SK-N-SH (cell line): ENCODE results near the gene MYH3. TPM values are rescaled to one million over a fixed set of nuclear protein-coding genes. Genes with fewer than 3 reads are reported as not detected.

Source experiments
- CTCF ChIA-PET: fragments of 300-600, 350-600 bp; formaldehyde crosslinking; extraction: SDS; loops from one replicate; lab custom pipeline; 2021; lab: Yijun Ruan, JAX
- POLR2A ChIA-PET: fragments of 350-600 bp; sonication (Branson Sonifier 250); formaldehyde crosslinking; extraction: SDS; loops from one replicate; lab custom pipeline; 2020; ENCODE audit warnings: antibody characterized with exemption, inconsistent platforms; lab: Yijun Ruan, JAX
- DNase-seq: peaks from one replicate; pipeline ENCODE4 v3.0.0; 2012
- H2AFZ ChIP-seq: fragments of 200-600 bp; sonication (generic); 2 replicates; pipeline ENCODE4 v1.8.1; 2016; ENCODE audit warnings: antibody characterized with exemption, mild to moderate bottlenecking, low read depth
- H3F3A ChIP-seq: fragments of 200-600 bp; sonication (generic); replicated peaks from 2 replicates; pipeline ENCODE3; 2016; ENCODE audit warnings: antibody characterized with exemption, mild to moderate bottlenecking; ENCODE audit not compliant: insufficient read depth
- H3K27ac ChIP-seq, 2 experiments: fragments of 200-500 bp in 1 of 2; fragments of 200-600 bp in 1 of 2; sonication (Bioruptor generic) in 1 of 2; sonication (generic), shearing (Covaris generic) in 1 of 2; 2 replicates each; pipeline versions ENCODE4 v1.5.1 to v1.6.1; 2014 to 2016; ENCODE audit warnings: low read depth in 2 of 2, inconsistent platforms in 1 of 2, low read length in 1 of 2, mild to moderate bottlenecking in 1 of 2, mixed read lengths in 1 of 2
- H3K27me3 ChIP-seq: fragments of 200-600 bp; sonication (generic), shearing (Covaris generic); 2 replicates; pipeline ENCODE4 v1.6.1; 2016; ENCODE audit warnings: mixed run types; ENCODE audit not compliant: insufficient read depth
- H3K36me3 ChIP-seq, 2 experiments: fragments of 200-500 bp in 1 of 2; fragments of 200-600 bp in 1 of 2; sonication (Bioruptor generic) in 1 of 2; sonication (generic) in 1 of 2; replicated peaks in 1 of 2; 2 replicates each; pipeline versions ENCODE3 to v1.5.1; 2014 to 2016; ENCODE audit warnings: low read length in 1 of 2, mild to moderate bottlenecking in 1 of 2; ENCODE audit not compliant: insufficient read depth in 2 of 2, control insufficient read depth in 1 of 2
- H3K4me1 ChIP-seq, 2 experiments: fragments of 200-500 bp in 1 of 2; fragments of 200-600 bp in 1 of 2; sonication (Bioruptor generic) in 1 of 2; sonication (generic), shearing (Covaris generic) in 1 of 2; 2 replicates each; pipeline versions ENCODE4 v1.5.1 to v1.6.1; 2014 to 2016; ENCODE audit warnings: low read depth in 1 of 2, low read length in 1 of 2, mixed run types in 1 of 2; ENCODE audit not compliant: insufficient read depth in 2 of 2, control insufficient read depth in 1 of 2
- H3K4me2 ChIP-seq: fragments of 200-600 bp; sonication (generic), shearing (Covaris generic); 2 replicates; pipeline ENCODE4 v1.6.1; 2017; ENCODE audit warnings: mixed run types
- H3K4me3 ChIP-seq, 2 experiments: fragments of 200-500 bp in 1 of 2; fragments of 200-600 bp in 1 of 2; sonication (Bioruptor generic) in 1 of 2; sonication (generic), shearing (Covaris generic) in 1 of 2; 2 replicates each; pipeline versions ENCODE4 v1.5.1 to v1.8.1; 2014 to 2016; ENCODE audit warnings: low read depth in 2 of 2, inconsistent platforms in 1 of 2, low read length in 1 of 2, mild to moderate bottlenecking in 1 of 2, mixed read lengths in 1 of 2, moderate library complexity in 1 of 2
- H3K79me2 ChIP-seq: fragments of 200-600 bp; sonication (generic); 2 replicates; pipeline ENCODE4 v1.8.1; 2017; ENCODE audit warnings: mild to moderate bottlenecking; ENCODE audit not compliant: insufficient read depth
- H3K9ac ChIP-seq: fragments of 200-600 bp; sonication (generic); 2 replicates; pipeline ENCODE4 v1.6.1; 2017; ENCODE audit warnings: mixed run types
- H3K9me2 ChIP-seq: fragments of 200-600 bp; sonication (generic); 2 replicates; pipeline ENCODE4 v1.6.1; 2017; ENCODE audit warnings: mixed run types
- H3K9me3 ChIP-seq: fragments of 200-600 bp; sonication (generic); 2 replicates; pipeline ENCODE4 v1.6.1; 2017; ENCODE audit warnings: mixed run types, mild to moderate bottlenecking, moderate library complexity
- H4K20me1 ChIP-seq: fragments of 200-600 bp; sonication (generic); 2 replicates; pipeline ENCODE4 v1.6.1; 2017; ENCODE audit warnings: mild to moderate bottlenecking, mixed run types; ENCODE audit not compliant: insufficient read depth
- EP300 ChIP-seq, 2 experiments: IDR thresholded peaks; 2 replicates each; pipeline versions ENCODE4 v1.4.0 to v1.6.1; 2012; ENCODE audit warnings: borderline replicate concordance in 1 of 2, low read depth in 1 of 2, low read length in 1 of 2
- FOXJ3 ChIP-seq: sonication (generic); formaldehyde crosslinking; IDR thresholded peaks from 2 replicates; pipeline ENCODE4 v1.5.1; 2020; ENCODE audit warnings: mild to moderate bottlenecking, missing genetic modification reagents
- GATA2 ChIP-seq: sonication (generic); formaldehyde crosslinking; IDR thresholded peaks from 2 replicates; pipeline ENCODE4 v1.5.0; 2020; ENCODE audit warnings: mild to moderate bottlenecking, missing genetic modification reagents
- JUND ChIP-seq: IDR thresholded peaks from 2 replicates; pipeline ENCODE4 v1.4.0; 2012
- MXI1 ChIP-seq: IDR thresholded peaks from 2 replicates; pipeline ENCODE4 v1.6.1; 2012; ENCODE audit warnings: mild to moderate bottlenecking, low read depth, low read length, improper control_type of control experiment
- NFIC ChIP-seq: IDR thresholded peaks from 2 replicates; pipeline ENCODE4 v1.4.0; 2012; ENCODE audit warnings: borderline replicate concordance
- POLR2AphosphoS5 ChIP-seq: IDR thresholded peaks from 2 replicates; pipeline ENCODE4 v1.6.1; 2012; ENCODE audit warnings: low read depth, low read length
- TAF1 ChIP-seq: IDR thresholded peaks from 2 replicates; pipeline ENCODE4 v1.6.1; 2012; ENCODE audit warnings: low read depth, mild to moderate bottlenecking, low read length, moderate library complexity, borderline replicate concordance
- TCF12 ChIP-seq: IDR thresholded peaks from 2 replicates; pipeline ENCODE4 v1.4.0; 2012
- YY1 ChIP-seq: IDR thresholded peaks from 2 replicates; pipeline ENCODE4 v1.4.0; 2012; ENCODE audit warnings: low read depth, mild to moderate bottlenecking
- WGBS: methylation state at CpG from one replicate; pipeline ENCODE4 v1.1.6; 2017; ENCODE audit warnings: low lambda C conversion rate; 5-methylcytosine and 5-hydroxymethylcytosine counted together
- polyA plus RNA-seq, 3 experiments: library from polyadenylated mRNA; depleted of rRNA; stranded (reverse); fragments of >200 nt; gene quantifications; 2 replicates each; pipeline ENCODE4 v1.2.3, GENCODE V29; 2012
- TF ChIP-seq, protein P1 (sequence below): fragments of 150-350 bp; IDR thresholded peaks from 2 replicates; pipeline ENCODE4 v1.6.1; 2016; ENCODE audit warnings: mild to moderate bottlenecking, low read depth, low read length
- TF ChIP-seq, protein P2 (sequence below): IDR thresholded peaks from 2 replicates; pipeline ENCODE4 v1.4.0; 2012; ENCODE audit warnings: low read depth
- TF ChIP-seq, protein P3 (sequence below): IDR thresholded peaks from 2 replicates; pipeline ENCODE4 v1.6.1; 2012; ENCODE audit warnings: mild to moderate bottlenecking, low read depth, low read length, moderate library complexity
- TF ChIP-seq, protein P4 (sequence below): fragments of 200-600 bp; sonication (generic); IDR thresholded peaks from 2 replicates; pipeline ENCODE4 v1.6.1; 2017; ENCODE audit warnings: antibody characterized with exemption, mild to moderate bottlenecking, moderate library complexity

Gene MYH3
- polyA plus RNA-seq, 1 of the 3 experiments (the other 2 are of a cell fraction): 2.7 TPM

DNA sequence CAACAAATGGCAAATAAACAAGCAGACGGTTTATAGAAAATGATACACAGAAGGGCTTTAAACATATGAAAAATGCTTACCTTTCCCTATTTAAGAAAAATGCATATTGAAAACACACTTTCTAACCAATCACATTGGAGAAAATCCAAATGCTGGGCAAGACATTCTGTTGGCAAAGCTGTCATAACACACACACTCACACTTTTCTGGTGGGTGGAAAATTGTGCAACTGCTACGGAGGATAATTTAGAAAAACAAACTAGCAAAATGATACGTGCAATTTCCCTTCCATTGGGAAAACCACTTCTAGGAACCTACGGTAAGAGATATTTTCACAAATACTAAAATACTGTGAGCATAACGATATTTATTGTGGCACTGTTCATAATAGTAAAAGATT lies 9.8 kb upstream of the MYH3 start (continued):
- TF ChIP-seq, protein P1, sequence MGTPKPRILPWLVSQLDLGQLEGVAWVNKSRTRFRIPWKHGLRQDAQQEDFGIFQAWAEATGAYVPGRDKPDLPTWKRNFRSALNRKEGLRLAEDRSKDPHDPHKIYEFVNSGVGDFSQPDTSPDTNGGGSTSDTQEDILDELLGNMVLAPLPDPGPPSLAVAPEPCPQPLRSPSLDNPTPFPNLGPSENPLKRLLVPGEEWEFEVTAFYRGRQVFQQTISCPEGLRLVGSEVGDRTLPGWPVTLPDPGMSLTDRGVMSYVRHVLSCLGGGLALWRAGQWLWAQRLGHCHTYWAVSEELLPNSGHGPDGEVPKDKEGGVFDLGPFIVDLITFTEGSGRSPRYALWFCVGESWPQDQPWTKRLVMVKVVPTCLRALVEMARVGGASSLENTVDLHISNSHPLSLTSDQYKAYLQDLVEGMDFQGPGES: no peak
- TF ChIP-seq, all 33 proteins: peak for 0

DNA sequence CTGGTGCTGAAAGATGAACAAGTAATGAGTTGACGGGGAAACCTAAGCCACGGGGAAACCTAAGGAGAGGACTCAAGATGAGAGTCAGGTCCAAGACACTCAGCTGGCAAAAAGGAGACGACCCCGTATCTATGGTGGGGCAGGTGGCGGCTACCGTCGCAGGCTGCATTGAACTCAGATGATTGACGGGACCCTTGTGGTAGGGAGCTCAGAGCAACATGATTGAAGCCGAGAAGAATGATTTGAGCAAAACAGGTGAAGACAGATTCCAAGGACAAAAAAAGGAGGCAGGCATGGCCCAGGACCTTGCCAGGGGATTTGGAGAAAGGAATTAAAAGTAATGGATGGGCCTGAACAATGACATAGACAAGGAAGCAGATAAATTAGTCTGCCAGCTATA lies 7.5 kb upstream of the MYH3 start:
- no peak overlapping the region for H3K9ac ChIP-seq
- ChIA-PET CTCF (interaction anchor here (1.0 to 1.3 kb wide), 4 partner anchors 9 to 34 kb away, joined by 3 to 7 read pairs (median 4); no protein-coding TSS in a partner anchor), POLR2A (no interaction called here)
- no peaks in the 10 kb centered on the region for H3K4me1 ChIP-seq
- no peaks in the 10 kb centered on the region for H3K9me3 ChIP-seq
- no peaks in the 10 kb centered on the region for H3K9me2 ChIP-seq
- H3K4me3 ChIP-seq: no peak overlapping the region
- no peaks in the 10 kb centered on the region for H4K20me1 ChIP-seq
- H3F3A ChIP-seq: no peaks in the 10 kb centered on the region
- H3K79me2 ChIP-seq: no peaks in the 10 kb centered on the region
- H3K27ac ChIP-seq: no peak overlapping the region
- H3K27me3 ChIP-seq: no peaks in the 10 kb centered on the region
- H2AFZ ChIP-seq: no peak overlapping the region
- DNase-seq: no peak
- no peak overlapping the region for H3K4me2 ChIP-seq
- no peaks in the 10 kb centered on the region for H3K36me3 ChIP-seq
- TF ChIP-seq JUND (no peak), POLR2AphosphoS5 (no peak), EP300 (IDR thresholded peaks at IDR 0.05; ENCODE audit: borderline replicate concordance in 1 of 2, low read depth in 1 of 2, low read length in 1 of 2) (no peak), YY1 (no peak)
- TF ChIP-seq, protein P2, sequence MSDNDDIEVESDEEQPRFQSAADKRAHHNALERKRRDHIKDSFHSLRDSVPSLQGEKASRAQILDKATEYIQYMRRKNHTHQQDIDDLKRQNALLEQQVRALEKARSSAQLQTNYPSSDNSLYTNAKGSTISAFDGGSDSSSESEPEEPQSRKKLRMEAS: no peak
- 91% methylated on average over 9 of the region's 9 CpGs for WGBS

DNA sequence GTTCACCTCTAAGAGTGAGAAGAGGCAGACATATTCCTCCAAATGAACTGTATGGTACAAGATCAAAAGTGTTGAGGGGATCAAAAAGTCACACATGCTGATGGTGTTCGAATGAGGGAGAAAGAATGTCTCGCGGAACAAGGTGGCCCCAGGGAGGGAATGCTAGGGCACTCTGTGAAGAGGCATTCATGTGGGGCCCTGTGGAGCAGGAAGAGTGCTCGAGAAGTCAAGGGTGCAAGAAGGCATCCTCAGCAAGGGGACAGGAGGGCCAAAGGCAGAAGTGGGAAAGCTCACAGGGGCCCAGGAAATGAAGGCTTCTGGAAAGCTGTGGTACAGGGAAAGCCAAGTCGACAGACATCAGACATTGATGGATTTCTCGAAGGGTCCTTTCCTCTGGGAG lies 6.1 kb upstream of the MYH3 start:
- H3F3A ChIP-seq: no peaks in the 10 kb centered on the region
- H3K4me3 ChIP-seq: no peak overlapping the region
- POLR2A ChIA-PET: no interaction called here
- CTCF ChIA-PET: interaction anchor here (1.2 kb wide), 1 partner anchor 17 kb away, joined by 7 read pairs; no protein-coding TSS in a partner anchor
- H3K4me2 ChIP-seq: no peak overlapping the region
- peaks cover 0 to under 1% of the 10 kb centered on the region in 2 experiments; a peak in 1 of 4 replicates for H3K4me1 ChIP-seq
- H3K9ac ChIP-seq: no peak overlapping the region
- TF ChIP-seq, protein P3, sequence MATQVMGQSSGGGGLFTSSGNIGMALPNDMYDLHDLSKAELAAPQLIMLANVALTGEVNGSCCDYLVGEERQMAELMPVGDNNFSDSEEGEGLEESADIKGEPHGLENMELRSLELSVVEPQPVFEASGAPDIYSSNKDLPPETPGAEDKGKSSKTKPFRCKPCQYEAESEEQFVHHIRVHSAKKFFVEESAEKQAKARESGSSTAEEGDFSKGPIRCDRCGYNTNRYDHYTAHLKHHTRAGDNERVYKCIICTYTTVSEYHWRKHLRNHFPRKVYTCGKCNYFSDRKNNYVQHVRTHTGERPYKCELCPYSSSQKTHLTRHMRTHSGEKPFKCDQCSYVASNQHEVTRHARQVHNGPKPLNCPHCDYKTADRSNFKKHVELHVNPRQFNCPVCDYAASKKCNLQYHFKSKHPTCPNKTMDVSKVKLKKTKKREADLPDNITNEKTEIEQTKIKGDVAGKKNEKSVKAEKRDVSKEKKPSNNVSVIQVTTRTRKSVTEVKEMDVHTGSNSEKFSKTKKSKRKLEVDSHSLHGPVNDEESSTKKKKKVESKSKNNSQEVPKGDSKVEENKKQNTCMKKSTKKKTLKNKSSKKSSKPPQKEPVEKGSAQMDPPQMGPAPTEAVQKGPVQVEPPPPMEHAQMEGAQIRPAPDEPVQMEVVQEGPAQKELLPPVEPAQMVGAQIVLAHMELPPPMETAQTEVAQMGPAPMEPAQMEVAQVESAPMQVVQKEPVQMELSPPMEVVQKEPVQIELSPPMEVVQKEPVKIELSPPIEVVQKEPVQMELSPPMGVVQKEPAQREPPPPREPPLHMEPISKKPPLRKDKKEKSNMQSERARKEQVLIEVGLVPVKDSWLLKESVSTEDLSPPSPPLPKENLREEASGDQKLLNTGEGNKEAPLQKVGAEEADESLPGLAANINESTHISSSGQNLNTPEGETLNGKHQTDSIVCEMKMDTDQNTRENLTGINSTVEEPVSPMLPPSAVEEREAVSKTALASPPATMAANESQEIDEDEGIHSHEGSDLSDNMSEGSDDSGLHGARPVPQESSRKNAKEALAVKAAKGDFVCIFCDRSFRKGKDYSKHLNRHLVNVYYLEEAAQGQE: no peak
- TF ChIP-seq EP300 (IDR thresholded peaks at IDR 0.05; ENCODE audit: borderline replicate concordance in 1 of 2, low read depth in 1 of 2, low read length in 1 of 2) (no peak), TCF12 (no peak), NFIC (no peak), TAF1 (no peak), GATA2 (no peak), MXI1 (no peak), FOXJ3 (CRISPR knock-in tag) (no peak)
- TF ChIP-seq, protein P4, sequence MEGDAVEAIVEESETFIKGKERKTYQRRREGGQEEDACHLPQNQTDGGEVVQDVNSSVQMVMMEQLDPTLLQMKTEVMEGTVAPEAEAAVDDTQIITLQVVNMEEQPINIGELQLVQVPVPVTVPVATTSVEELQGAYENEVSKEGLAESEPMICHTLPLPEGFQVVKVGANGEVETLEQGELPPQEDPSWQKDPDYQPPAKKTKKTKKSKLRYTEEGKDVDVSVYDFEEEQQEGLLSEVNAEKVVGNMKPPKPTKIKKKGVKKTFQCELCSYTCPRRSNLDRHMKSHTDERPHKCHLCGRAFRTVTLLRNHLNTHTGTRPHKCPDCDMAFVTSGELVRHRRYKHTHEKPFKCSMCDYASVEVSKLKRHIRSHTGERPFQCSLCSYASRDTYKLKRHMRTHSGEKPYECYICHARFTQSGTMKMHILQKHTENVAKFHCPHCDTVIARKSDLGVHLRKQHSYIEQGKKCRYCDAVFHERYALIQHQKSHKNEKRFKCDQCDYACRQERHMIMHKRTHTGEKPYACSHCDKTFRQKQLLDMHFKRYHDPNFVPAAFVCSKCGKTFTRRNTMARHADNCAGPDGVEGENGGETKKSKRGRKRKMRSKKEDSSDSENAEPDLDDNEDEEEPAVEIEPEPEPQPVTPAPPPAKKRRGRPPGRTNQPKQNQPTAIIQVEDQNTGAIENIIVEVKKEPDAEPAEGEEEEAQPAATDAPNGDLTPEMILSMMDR: no peak
- TF ChIP-seq, protein P2: no peak
- H3K9me2 ChIP-seq: no peaks in the 10 kb centered on the region
- DNase-seq: no peak
- 87% methylated on average over 6 of the region's 6 CpGs for WGBS
- no peaks in the 10 kb centered on the region for H3K9me3 ChIP-seq
- no peaks in the 10 kb centered on the region for H4K20me1 ChIP-seq
- no peaks in the 10 kb centered on the region for H3K36me3 ChIP-seq
- H3K27ac ChIP-seq: no peak overlapping the region
- H3K79me2 ChIP-seq: no peaks in the 10 kb centered on the region
- no peaks in the 10 kb centered on the region for H3K27me3 ChIP-seq
- no peak overlapping the region for H2AFZ ChIP-seq
